ENCODE measurements around the gene VPS18.
A peak's percentile ranks its signal among the peaks of the same experiment; 100 is the strongest.

- TF ChIP-seq RAD21 (IDR thresholded peaks at IDR 0.05): no peak
- TF ChIP-seq, protein P1, sequence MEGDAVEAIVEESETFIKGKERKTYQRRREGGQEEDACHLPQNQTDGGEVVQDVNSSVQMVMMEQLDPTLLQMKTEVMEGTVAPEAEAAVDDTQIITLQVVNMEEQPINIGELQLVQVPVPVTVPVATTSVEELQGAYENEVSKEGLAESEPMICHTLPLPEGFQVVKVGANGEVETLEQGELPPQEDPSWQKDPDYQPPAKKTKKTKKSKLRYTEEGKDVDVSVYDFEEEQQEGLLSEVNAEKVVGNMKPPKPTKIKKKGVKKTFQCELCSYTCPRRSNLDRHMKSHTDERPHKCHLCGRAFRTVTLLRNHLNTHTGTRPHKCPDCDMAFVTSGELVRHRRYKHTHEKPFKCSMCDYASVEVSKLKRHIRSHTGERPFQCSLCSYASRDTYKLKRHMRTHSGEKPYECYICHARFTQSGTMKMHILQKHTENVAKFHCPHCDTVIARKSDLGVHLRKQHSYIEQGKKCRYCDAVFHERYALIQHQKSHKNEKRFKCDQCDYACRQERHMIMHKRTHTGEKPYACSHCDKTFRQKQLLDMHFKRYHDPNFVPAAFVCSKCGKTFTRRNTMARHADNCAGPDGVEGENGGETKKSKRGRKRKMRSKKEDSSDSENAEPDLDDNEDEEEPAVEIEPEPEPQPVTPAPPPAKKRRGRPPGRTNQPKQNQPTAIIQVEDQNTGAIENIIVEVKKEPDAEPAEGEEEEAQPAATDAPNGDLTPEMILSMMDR (IDR thresholded peaks at IDR 0.05; ENCODE audit: low read depth, low read length, missing input control): peak; percentile 10
These were observed 46.9 kb upstream of the VPS18 start for GRCh38 chr15:40847223-40847961.

Measured in liver (tissue), 3 donors.